IMR-90 (cell line): ENCODE measurements around the gene FN1. TPM values are rescaled to one million over a fixed set of nuclear protein-coding genes. Genes with fewer than 3 reads are reported as not detected.
"Not testable (repeated sequence)": the region's sequence is repeated elsewhere in the genome, so short reads cannot be mapped to it uniquely, and the experiment has no call there.

Experiments used
- ATAC-seq: fragments of 200-7000 bp; cut with Tn5 transposase; 2 replicates; pipeline ENCODE4 v1.9.1; 2020; ENCODE audit warnings: low read depth, mild to moderate bottlenecking, moderate library complexity
- BruUV-seq: library from RNA; stranded (reverse); fragments of 400-500 nt; replicated peaks from 2 replicates; lab custom pipeline; 2021; lab: Mats Ljungman, UMichigan
- CTCF ChIA-PET: fragments of 300-600 bp; formaldehyde crosslinking; extraction: SDS; loops from one replicate; lab custom pipeline; 2021; ENCODE audit warnings: antibody characterized with exemption; lab: Yijun Ruan, JAX
- POLR2A ChIA-PET: fragments of 300-600 bp; sonication (Branson Sonifier 250); formaldehyde crosslinking; loops from one replicate; lab custom pipeline; 2022; ENCODE audit warnings: antibody characterized with exemption; ENCODE audit not compliant: unreplicated experiment; lab: Charles Lee
- DNase-seq: peaks from one replicate; pipeline ENCODE4 v3.0.0; 2013
- H2AFZ ChIP-seq: replicated peaks from 2 replicates; pipeline ENCODE3; 2013; ENCODE audit warnings: low read length, mild to moderate bottlenecking; ENCODE audit not compliant: poor library complexity
- H2AK5ac ChIP-seq: 2 replicates; pipeline ENCODE4 v1.6.1; 2013; ENCODE audit warnings: low read depth, low read length, inconsistent platforms
- H2AK9ac ChIP-seq: replicated peaks from 2 replicates; pipeline ENCODE3; 2013; ENCODE audit warnings: mild to moderate bottlenecking, low read depth, low read length, moderate library complexity; ENCODE audit not compliant: poor library complexity
- H2BK120ac ChIP-seq: 2 replicates; pipeline ENCODE4 v1.6.1; 2013; ENCODE audit warnings: low read depth, low read length, inconsistent platforms
- H2BK15ac ChIP-seq: 3 replicates; pipeline ENCODE4 v1.6.1; 2013; ENCODE audit warnings: low read depth, low read length, inconsistent platforms
- H2BK20ac ChIP-seq: 2 replicates; pipeline ENCODE4 v1.6.1; 2013; ENCODE audit warnings: low read depth, mild to moderate bottlenecking, inconsistent platforms, low read length, moderate library complexity
- H2BK5ac ChIP-seq: 2 replicates; pipeline ENCODE4 v1.6.1; 2013; ENCODE audit warnings: mild to moderate bottlenecking, low read depth, low read length, inconsistent platforms; ENCODE audit not compliant: poor library complexity, severe bottlenecking
- H3K14ac ChIP-seq: replicated peaks from 2 replicates; pipeline ENCODE4 v1.6.1; 2013; ENCODE audit warnings: low read depth, low read length, inconsistent platforms
- H3K18ac ChIP-seq: 2 replicates; pipeline ENCODE4 v1.6.1; 2013; ENCODE audit warnings: low read depth, low read length, control low read depth
- H3K23ac ChIP-seq: 2 replicates; pipeline ENCODE4 v1.6.1; 2013; ENCODE audit warnings: low read depth, low read length, inconsistent platforms
- H3K27ac ChIP-seq: 2 replicates; pipeline ENCODE4 v1.5.1; 2013; ENCODE audit warnings: mild to moderate bottlenecking, control low read depth, low read length; ENCODE audit not compliant: insufficient read depth
- H3K27me3 ChIP-seq: 2 replicates; pipeline ENCODE4 v1.6.1; 2013; ENCODE audit warnings: low read length; ENCODE audit not compliant: control insufficient read depth, insufficient read depth
- H3K36me3 ChIP-seq: 2 replicates; pipeline ENCODE4 v1.6.1; 2013; ENCODE audit warnings: low read length, mixed read lengths; ENCODE audit not compliant: control insufficient read depth, insufficient read depth
- H3K4ac ChIP-seq: 2 replicates; pipeline ENCODE4 v1.6.1; 2013; ENCODE audit warnings: low read depth, low read length, inconsistent platforms
- H3K4me1 ChIP-seq: 2 replicates; pipeline ENCODE4 v1.6.1; 2013; ENCODE audit warnings: low read length, mixed read lengths; ENCODE audit not compliant: control insufficient read depth, insufficient read depth
- H3K4me2 ChIP-seq: 2 replicates; pipeline ENCODE4 v1.6.1; 2013; ENCODE audit warnings: low read depth, mild to moderate bottlenecking, control low read depth, low read length, moderate library complexity
- H3K4me3 ChIP-seq: 2 replicates; pipeline ENCODE4 v1.5.1; 2013; ENCODE audit warnings: low read depth, mild to moderate bottlenecking, control low read depth, low read length, moderate library complexity; ENCODE audit not compliant: insufficient read depth
- H3K56ac ChIP-seq: 2 replicates; pipeline ENCODE4 v1.6.1; 2013; ENCODE audit warnings: low read length, inconsistent platforms; ENCODE audit not compliant: insufficient read depth; ENCODE audit errors: extremely low read depth
- H3K79me1 ChIP-seq, 2 experiments: 2 replicates each; pipeline ENCODE4 v1.6.1; 2013; ENCODE audit warnings: low read length in 2 of 2, inconsistent platforms in 1 of 2, low read depth in 1 of 2
- H3K9ac ChIP-seq: 2 replicates; pipeline ENCODE4 v1.6.1; 2013; ENCODE audit warnings: low read depth, low read length, control low read depth
- H3K9me1 ChIP-seq: 2 replicates; pipeline ENCODE4 v1.6.1; 2013; ENCODE audit warnings: low read length, inconsistent platforms; ENCODE audit not compliant: insufficient read depth
- H3K9me3 ChIP-seq: 2 replicates; pipeline ENCODE4 v1.6.1; 2013; ENCODE audit warnings: low read length; ENCODE audit not compliant: control insufficient read depth, insufficient read depth
- H4K20me1 ChIP-seq: 2 replicates; pipeline ENCODE4 v1.6.1; 2013; ENCODE audit warnings: low read length, inconsistent platforms; ENCODE audit not compliant: insufficient read depth
- H4K5ac ChIP-seq: 2 replicates; pipeline ENCODE4 v1.6.1; 2013; ENCODE audit warnings: mild to moderate bottlenecking, low read depth, low read length, control low read depth
- H4K8ac ChIP-seq, 2 experiments: 2 replicates each; pipeline ENCODE4 v1.6.1; 2013; ENCODE audit warnings: low read depth in 2 of 2, low read length in 2 of 2, control low read depth in 1 of 2, inconsistent platforms in 1 of 2
- H4K91ac ChIP-seq: 2 replicates; pipeline ENCODE4 v1.6.1; 2013; ENCODE audit warnings: low read depth, low read length, inconsistent platforms; ENCODE audit not compliant: insufficient read depth
- WGBS, 2 experiments: methylation state at CpG; one replicate each; pipeline versions ENCODE4 v1.1.5 to v1.1.7; 2013; ENCODE audit warnings: missing lambda C conversion rate in 2 of 2; ENCODE audit not compliant: insufficient read length in 1 of 2; ENCODE audit errors: extremely low coverage in 2 of 2; 5-methylcytosine and 5-hydroxymethylcytosine counted together
- dilution Hi-C: fragments of 300-500 bp; cut with HindIII; formaldehyde crosslinking; loops from one replicate; pipeline ENCODE4 v1.14.3; 2018; ENCODE audit warnings: low sequenced_read_pairs; ENCODE audit not compliant: unreplicated experiment
- in situ Hi-C: fragments of 300-500 bp; cut with MboI; formaldehyde crosslinking; loops from 3 replicates; pipeline ENCODE4 v1.14.3; 2019; ENCODE audit warnings: low sequenced_read_pairs, inconsistent platforms, mixed read lengths
- intact Hi-C: fragments of 100-400 bp; cut with micrococcal nuclease; formaldehyde crosslinking; loops from 2 replicates; pipeline ENCODE4 v1.10.0; 2022
- polyA plus RNA-seq, 3 experiments: library from polyadenylated mRNA; depleted of rRNA; stranded (reverse); fragments of >200 nt; gene quantifications; 2 replicates each; pipeline ENCODE4 v1.2.3, GENCODE V29; 2012; ENCODE audit warnings: low replicate concordance in 1 of 3
- total RNA-seq: library from RNA; depleted of rRNA; stranded (reverse); fragments of >200 nt; gene quantifications from 2 replicates; pipeline ENCODE4 v1.2.3, GENCODE V29; 2012

Gene FN1
- total and polyA plus RNA-seq, 2 of the 4 experiments (the other 2 are of a cell fraction) = 8,243 to 13,004 TPM

- intact Hi-C loops, H3K9ac ChIP-seq, H2AK9ac ChIP-seq, H3K4ac ChIP-seq, H3K27ac ChIP-seq, in situ Hi-C loops, H3K18ac ChIP-seq, H3K14ac ChIP-seq, H2AK5ac ChIP-seq, H2BK120ac ChIP-seq, H2AFZ ChIP-seq, H3K56ac ChIP-seq, CTCF ChIA-PET, dilution Hi-C loops, H3K4me3 ChIP-seq, H3K23ac ChIP-seq, H4K5ac ChIP-seq, H3K9me3 ChIP-seq, H3K4me1 ChIP-seq, H3K9me1 ChIP-seq, BruUV-seq, H4K91ac ChIP-seq, H4K8ac ChIP-seq, H2BK5ac ChIP-seq, H3K4me2 ChIP-seq, H2BK15ac ChIP-seq, POLR2A ChIA-PET, H3K79me1 ChIP-seq, H3K27me3 ChIP-seq, ATAC-seq, H2BK20ac ChIP-seq: not testable (repeated sequence)
- Histone ChIP-seq H4K20me1 (peaks cover 18% of the 10 kb centered on the region), H3K36me3 (peaks cover 43% of the 10 kb centered on the region)
- DNase-seq = peak; percentile 10
- no CpG with 5 or more reads among the region's 3 CpGs for WGBS, 2 experiments
Observed at GRCh38 chr2:215360059-215360458, 75.8 kb downstream of the FN1 start.
